Suprapubic skin (tissue), 3 donors: ENCODE measurements around the gene COX6B2.

Source experiments
- EP300 ChIP-seq: sonication (generic); formaldehyde crosslinking; IDR thresholded peaks from one replicate; pipeline ENCODE4 v1.6.1; 2017; ENCODE audit warnings: antibody characterized with exemption
- TF ChIP-seq, protein P1 (sequence below), 2 donors: fragments of 200-600 bp in 1 of 2; fragments of 450-650 bp in 1 of 2; sonication (generic) in 1 of 2; IDR thresholded peaks; one replicate each; pipeline ENCODE4 v1.5.1; 2016 to 2019; ENCODE audit warnings: antibody characterized with exemption in 2 of 2, mild to moderate bottlenecking in 1 of 2, moderate library complexity in 1 of 2

DNA sequence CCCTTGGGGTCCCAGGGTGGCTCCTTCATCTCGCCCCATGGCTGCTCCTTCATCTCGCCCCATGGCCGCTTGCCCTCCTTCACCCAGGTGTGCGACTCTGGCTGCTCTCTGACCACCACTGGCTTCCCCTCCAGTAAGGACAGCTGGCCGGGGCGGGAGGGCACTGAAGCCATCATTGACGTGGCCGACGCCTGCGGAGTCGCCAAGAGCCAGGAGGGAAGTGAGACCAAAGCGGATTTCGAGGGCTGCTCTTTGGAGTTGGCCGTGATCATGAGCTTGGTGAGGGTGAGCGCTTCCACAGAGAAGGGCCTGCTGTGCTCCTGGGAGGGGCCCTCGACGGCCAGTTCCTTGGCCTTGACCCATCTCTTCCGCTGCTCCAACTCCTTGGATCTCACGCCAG, 4.0 kb upstream of the COX6B2 start:
- TF ChIP-seq, protein P1, sequence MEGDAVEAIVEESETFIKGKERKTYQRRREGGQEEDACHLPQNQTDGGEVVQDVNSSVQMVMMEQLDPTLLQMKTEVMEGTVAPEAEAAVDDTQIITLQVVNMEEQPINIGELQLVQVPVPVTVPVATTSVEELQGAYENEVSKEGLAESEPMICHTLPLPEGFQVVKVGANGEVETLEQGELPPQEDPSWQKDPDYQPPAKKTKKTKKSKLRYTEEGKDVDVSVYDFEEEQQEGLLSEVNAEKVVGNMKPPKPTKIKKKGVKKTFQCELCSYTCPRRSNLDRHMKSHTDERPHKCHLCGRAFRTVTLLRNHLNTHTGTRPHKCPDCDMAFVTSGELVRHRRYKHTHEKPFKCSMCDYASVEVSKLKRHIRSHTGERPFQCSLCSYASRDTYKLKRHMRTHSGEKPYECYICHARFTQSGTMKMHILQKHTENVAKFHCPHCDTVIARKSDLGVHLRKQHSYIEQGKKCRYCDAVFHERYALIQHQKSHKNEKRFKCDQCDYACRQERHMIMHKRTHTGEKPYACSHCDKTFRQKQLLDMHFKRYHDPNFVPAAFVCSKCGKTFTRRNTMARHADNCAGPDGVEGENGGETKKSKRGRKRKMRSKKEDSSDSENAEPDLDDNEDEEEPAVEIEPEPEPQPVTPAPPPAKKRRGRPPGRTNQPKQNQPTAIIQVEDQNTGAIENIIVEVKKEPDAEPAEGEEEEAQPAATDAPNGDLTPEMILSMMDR (IDR thresholded peaks at IDR 0.05), result no peak
- no peak for TF ChIP-seq EP300
